K562 (cell line): ENCODE measurements around the gene ABCA3. TPM values are rescaled to one million over a fixed set of nuclear protein-coding genes. Genes with fewer than 3 reads are reported as not detected.

Experiments
- ATAC-seq: fragments of 200-7000 bp; cut with Tn5 transposase; 3 replicates; pipeline ENCODE4 v1.9.1; 2020; ENCODE audit warnings: moderate library complexity
- BruUV-seq: library from RNA; stranded (reverse); fragments of 400-500 nt; replicated peaks from 2 replicates; lab custom pipeline; 2021; lab: Mats Ljungman, UMichigan
- CTCF ChIA-PET: fragments of 300-600 bp; formaldehyde crosslinking; extraction: SDS; loops from one replicate; lab custom pipeline; 2021; ENCODE audit warnings: low intra/inter-chr PET ratio; lab: Yijun Ruan, JAX
- POLR2A ChIA-PET: fragments of 300-600, 350-650 bp; sonication (Branson Sonifier 250); formaldehyde crosslinking; extraction: SDS; loops from one replicate; lab custom pipeline; 2021; ENCODE audit warnings: antibody characterized with exemption, inconsistent platforms; lab: Yijun Ruan, JAX
- DNase-seq, 4 experiments: peaks; one replicate each; pipeline versions ENCODE4 v3.0.0 to v3.0.0-alpha.2; 2011 to 2018; ENCODE audit warnings: low spot score in 3 of 4, mixed read lengths in 3 of 4; ENCODE audit errors: extremely low read depth in 1 of 4
- FAIRE-seq: peaks from 2 replicates; lab custom pipeline; 2011; peaks lifted over from hg19 to GRCh38; lab: Jason Lieb, UNC
- H2AFZ ChIP-seq: 2 replicates; pipeline ENCODE4 v1.6.0; 2011; ENCODE audit warnings: low read depth, low read length, control low read depth, inconsistent platforms
- H3K27ac ChIP-seq: fragments of 200-600 bp; 3 replicates; pipeline ENCODE4 v1.8.0; 2011; ENCODE audit warnings: low read depth, mild to moderate bottlenecking, control low read depth, inconsistent platforms, low read length, moderate library complexity, mixed read lengths; ENCODE audit errors: extremely low read depth
- H3K27me3 ChIP-seq, 2 experiments: fragments of 300-600 bp in 1 of 2; 2 replicates in 1 of 2; 3 replicates in 1 of 2; pipeline versions ENCODE4 v1.6.0 to v1.8.0; 2011; ENCODE audit warnings: inconsistent platforms in 2 of 2, low read length in 2 of 2, mild to moderate bottlenecking in 1 of 2, mixed read lengths in 1 of 2, moderate library complexity in 1 of 2; ENCODE audit not compliant: control insufficient read depth in 2 of 2, insufficient read depth in 2 of 2
- H3K36me3 ChIP-seq: fragments of 300-600 bp; 3 replicates; pipeline ENCODE4 v1.8.0; 2011; ENCODE audit warnings: mild to moderate bottlenecking, low read length, inconsistent platforms; ENCODE audit not compliant: control insufficient read depth, insufficient read depth
- H3K4me1 ChIP-seq, 2 experiments: fragments of 200-600 bp in 1 of 2; replicated peaks in 1 of 2; 2 replicates in 1 of 2; 3 replicates in 1 of 2; pipeline versions ENCODE4 v1.5.1 to v1.8.0; 2011; ENCODE audit warnings: inconsistent platforms in 2 of 2, low read length in 2 of 2, mild to moderate bottlenecking in 1 of 2, mixed read lengths in 1 of 2, moderate library complexity in 1 of 2; ENCODE audit not compliant: control insufficient read depth in 2 of 2, insufficient read depth in 2 of 2
- H3K4me2 ChIP-seq: 2 replicates; pipeline ENCODE4 v1.6.1; 2011; ENCODE audit warnings: low read length, control low read depth, inconsistent platforms, mixed read lengths; ENCODE audit not compliant: insufficient read depth
- H3K4me3 ChIP-seq: fragments of 200-600 bp; sonication (generic), shearing (Covaris generic); 2 replicates; pipeline ENCODE4 v1.5.1; 2016; ENCODE audit warnings: control low read depth, inconsistent platforms
- H3K79me2 ChIP-seq: fragments of 200-600 bp; 3 replicates; pipeline ENCODE4 v1.8.0; 2011; ENCODE audit warnings: low read length, inconsistent platforms; ENCODE audit not compliant: control insufficient read depth, insufficient read depth
- H3K9ac ChIP-seq, 2 experiments: 2 replicates each; pipeline versions ENCODE4 v1.6.0 to v1.6.1; 2011; ENCODE audit warnings: low read depth in 2 of 2, low read length in 2 of 2, control low read depth in 1 of 2, inconsistent platforms in 1 of 2, mild to moderate bottlenecking in 1 of 2, mixed read lengths in 1 of 2; ENCODE audit not compliant: insufficient read depth in 1 of 2
- H3K9me1 ChIP-seq: one replicate; pipeline ENCODE4 v1.6.0; 2011; ENCODE audit warnings: inconsistent platforms, mild to moderate bottlenecking, low read length, moderate library complexity; ENCODE audit not compliant: control insufficient read depth, insufficient read depth
- H3K9me3 ChIP-seq: replicated peaks from 2 replicates; pipeline ENCODE4 v1.5.1; 2011; ENCODE audit warnings: low read depth, low read length, inconsistent platforms; ENCODE audit not compliant: control insufficient read depth, insufficient read depth
- H4K20me1 ChIP-seq: replicated peaks from 2 replicates; pipeline ENCODE4 v1.6.1; 2011; ENCODE audit warnings: low read length, inconsistent platforms, mixed read lengths; ENCODE audit not compliant: control insufficient read depth, insufficient read depth
- MEF2A ChIP-seq: IDR thresholded peaks from 2 replicates; pipeline ENCODE4 v1.6.1; 2011; ENCODE audit warnings: low read depth, mild to moderate bottlenecking, low read length, moderate library complexity; ENCODE audit not compliant: control insufficient read depth
- PHB ChIP-seq: fragments of 250-450 bp; sonication (Bioruptor Pico); IDR thresholded peaks from 2 replicates; pipeline ENCODE4 v1.5.0; 2021
- POLR2G ChIP-seq: fragments of 200-400 bp; formaldehyde crosslinking; IDR thresholded peaks from 2 replicates; pipeline ENCODE4 v1.6.1; 2017; ENCODE audit warnings: low read depth, mild to moderate bottlenecking, antibody characterized with exemption, low read length, moderate library complexity
- RBFOX2 ChIP-seq: fragments of 200-400 bp; formaldehyde crosslinking; IDR thresholded peaks from 2 replicates; pipeline ENCODE4 v1.6.1; 2017; ENCODE audit warnings: low read depth, mild to moderate bottlenecking, low read length, moderate library complexity
- WGBS: fragments of 100-300 bp; shearing (Covaris generic); methylation state at CpG from one replicate; pipeline ENCODE4 v1.1.6; 2016; ENCODE audit warnings: low coverage, mixed read lengths; ENCODE audit not compliant: insufficient coverage; ENCODE audit errors: missing lambda C conversion rate; 5-methylcytosine and 5-hydroxymethylcytosine counted together
- in situ Hi-C: fragments of 300-500 bp; cut with MboI; formaldehyde crosslinking; loops from 4 replicates; pipeline ENCODE4 v1.15.0; 2018; ENCODE audit warnings: inconsistent platforms, mixed read lengths
- intact Hi-C: fragments of 100-400 bp; cut with micrococcal nuclease; formaldehyde crosslinking; loops from 2 replicates; pipeline ENCODE4 v1.14.2; 2022
- polyA plus RNA-seq, 8 experiments: library from polyadenylated mRNA; depleted of rRNA in 4 of 8; stranded (reverse) in 5 of 8; unstranded in 3 of 8; fragments of >200 nt; fragmentation: Nextera tagmentation in 2 of 8; fragmentation: Illumina TruSeq in 1 of 8; extraction: Ambion mirVana in 2 of 8; extraction: Trizol in 1 of 8; gene quantifications; 2 replicates each; pipeline versions ENCODE4 v1.2.1 to v1.2.3, GENCODE V29; 2011 to 2014; ENCODE audit warnings: inconsistent platforms in 1 of 8, missing spikeins in 1 of 8
- total RNA-seq, 7 experiments: library from RNA; depleted of rRNA in 6 of 7; stranded (reverse); fragments of >200 nt in 6 of 7; fragmentation: Illumina TruSeq in 2 of 7; extraction: Trizol in 2 of 7; gene quantifications; 2 replicates each; pipeline versions ENCODE4 v1.2.1 to v1.2.3, GENCODE V29; 2011 to 2021; ENCODE audit warnings: low replicate concordance in 1 of 7

The ABCA3 gene
- total and polyA plus RNA-seq, 9 of the 15 experiments (the other 6 are each of a cell fraction or from before 2014, with no cell fraction given): 0.66 to 23.7 (median 6.9) TPM

- TF ChIP-seq PHB (CRISPR knock-in tag) (no peak), MEF2A (no peak), POLR2G (peak; percentile 64), RBFOX2 (peak; percentile 36; the same call in 1 of the 2 replicates)
- Histone ChIP-seq H3K4me2 (no peak overlapping the region), H3K9me3 (no peaks in the 10 kb centered on the region), H3K4me3 (no peak overlapping the region), H3K27ac (no peak overlapping the region), H2AFZ (no peak overlapping the region), H3K4me1 (peaks cover 0 to 47% of the 10 kb centered on the region in 2 experiments; a peak in 2 of 5 replicates), H3K9me1 (no peaks in the 10 kb centered on the region), H3K9ac (peak overlapping the region in 1 of 2 experiments; percentile 74; a peak in 2 of 4 replicates), H3K79me2 (peaks cover 46% of the 10 kb centered on the region), H3K36me3 (peaks cover 70% of the 10 kb centered on the region; the same call in 2 of the 3 replicates), H4K20me1 (no peaks in the 10 kb centered on the region), H3K27me3 (no peaks in the 10 kb centered on the region)
- 98% methylated on average over 16 of the region's 18 CpGs for WGBS
- in situ Hi-C loops: no loop called here
- DNase-seq: no peak
- no TSS peak for BruUV-seq
- ATAC-seq: no peak
- FAIRE-seq: no peak
- POLR2A ChIA-PET: interaction anchor here (0.7 to 2.7 kb wide), 6 partner anchors 8 to 91 kb away, joined by 3 to 13 read pairs (median 4); partner anchors contain the start of gene TRAF7
- intact Hi-C loops: no loop called here
- CTCF ChIA-PET: no interaction called here
Measured at GRCh38 chr16:2246301-2246885, 94.1 kb downstream of the ABCA3 start.
